CD8-positive, alpha-beta memory T cell (primary cell): ENCODE results near the gene TJP2. TPM values are rescaled to one million over a fixed set of nuclear protein-coding genes. Genes with fewer than 3 reads are reported as not detected.

Source experiments
- CTCF ChIA-PET: fragments of 350-600 bp; sonication (Branson Sonifier 250); formaldehyde crosslinking; loops from one replicate; lab custom pipeline; 2021; ENCODE audit warnings: antibody characterized with exemption; lab: Charles Lee
- POLR2A ChIA-PET: fragments of 350-600 bp; sonication (Branson Sonifier 250); formaldehyde crosslinking; loops from one replicate; lab custom pipeline; 2021; ENCODE audit warnings: antibody characterized with exemption; lab: Charles Lee
- DNase-seq, 5 donors: peaks; one replicate each; pipeline versions ENCODE4 v3.0.0 to v3.0.0-alpha.2; 2020 to 2022; ENCODE audit warnings: mixed read lengths in 1 of 5
- H3K27ac ChIP-seq: one replicate; pipeline ENCODE4 v1.7.0; 2013; ENCODE audit warnings: low read depth, mild to moderate bottlenecking, low read length, moderate library complexity
- H3K27me3 ChIP-seq: 2 replicates; pipeline ENCODE4 v1.7.0; 2013; ENCODE audit warnings: low read length, mild to moderate bottlenecking; ENCODE audit not compliant: insufficient read depth, poor library complexity, severe bottlenecking
- H3K36me3 ChIP-seq: 2 replicates; pipeline ENCODE4 v1.7.0; 2013; ENCODE audit warnings: mild to moderate bottlenecking, low read length, moderate library complexity; ENCODE audit not compliant: insufficient read depth
- H3K4me1 ChIP-seq: 2 replicates; pipeline ENCODE4 v1.7.0; 2013; ENCODE audit warnings: mild to moderate bottlenecking, low read length, moderate library complexity; ENCODE audit not compliant: insufficient read depth
- H3K4me3 ChIP-seq: 2 replicates; pipeline ENCODE4 v1.7.0; 2013; ENCODE audit warnings: mild to moderate bottlenecking, low read length
- H3K9me3 ChIP-seq: 2 replicates; pipeline ENCODE4 v1.7.0; 2013; ENCODE audit warnings: mild to moderate bottlenecking, low read length
- H3K27ac Mint-ChIP-seq, 8 donors: one replicate each; pipeline ENCODE4 v1.8.0; 2020 to 2021; ENCODE audit warnings: mixed read lengths in 8 of 8, mild to moderate bottlenecking in 6 of 8, inconsistent platforms in 3 of 8, moderate library complexity in 3 of 8
- H3K27me3 Mint-ChIP-seq, 2 donors: one replicate each; pipeline ENCODE4 v1.8.0; 2020 to 2021; ENCODE audit warnings: mixed read lengths in 2 of 2, mild to moderate bottlenecking in 1 of 2, moderate library complexity in 1 of 2
- H3K36me3 Mint-ChIP-seq, 3 donors: one replicate each; pipeline ENCODE4 v1.8.0; 2020 to 2021; ENCODE audit warnings: mixed read lengths in 3 of 3, inconsistent platforms in 1 of 3, mild to moderate bottlenecking in 1 of 3
- H3K4me1 Mint-ChIP-seq, 3 donors: one replicate each; pipeline ENCODE4 v1.8.0; 2020 to 2021; ENCODE audit warnings: mixed read lengths in 3 of 3, inconsistent platforms in 1 of 3, mild to moderate bottlenecking in 1 of 3
- H3K4me3 Mint-ChIP-seq, 7 donors: one replicate each; pipeline ENCODE4 v1.8.0; 2020 to 2021; ENCODE audit warnings: mixed read lengths in 7 of 7, mild to moderate bottlenecking in 6 of 7, moderate library complexity in 4 of 7, inconsistent platforms in 2 of 7
- H3K9me3 Mint-ChIP-seq, 5 donors: one replicate each; pipeline ENCODE4 v1.8.0; 2020 to 2022; ENCODE audit warnings: mixed read lengths in 5 of 5, mild to moderate bottlenecking in 3 of 5, moderate library complexity in 2 of 5, inconsistent platforms in 1 of 5
- polyA plus RNA-seq: library from polyadenylated mRNA; unstranded; fragments of 300-500 nt; fragmentation: Illumina TruSeq; gene quantifications from one replicate; pipeline ENCODE4 v1.2.3, GENCODE V29; 2021
- total RNA-seq, 2 experiments: library from RNA; stranded (reverse); gene quantifications; one replicate each; pipeline ENCODE4 v1.2.3, GENCODE V29; 2021

Gene TJP2
- total and polyA plus RNA-seq, 3 experiments from 2014 or later = 2.1 to 20.8 (median 19.7) TPM

GRCh38 chr9:69221036-69221435, 47.0 kb downstream of the TJP2 start:
- Histone ChIP-seq H3K4me1 (no peaks in the 10 kb centered on the region), H3K27me3 (no peaks in the 10 kb centered on the region), H3K4me3 (no peak overlapping the region), H3K9me3 (no peaks in the 10 kb centered on the region), H3K27ac (no peak overlapping the region), H3K36me3 (no peaks in the 10 kb centered on the region)
- Mint-ChIP-seq H3K4me1 (no peaks in the 10 kb centered on the region), H3K4me3 (no peak overlapping the region), H3K27me3 (no peaks in the 10 kb centered on the region), H3K27ac (no peak overlapping the region), H3K36me3 (peaks cover 0 to 8% (median 7%) of the 10 kb centered on the region in 3 donors), H3K9me3 (no peaks in the 10 kb centered on the region)
- ChIA-PET CTCF (no interaction called here), POLR2A (no interaction called here)
- no peak for DNase-seq

GRCh38 chr9:69222970-69223369, 48.9 kb downstream of the TJP2 start:
- Histone ChIP-seq H3K36me3 (no peaks in the 10 kb centered on the region), H3K9me3 (no peaks in the 10 kb centered on the region), H3K27me3 (no peaks in the 10 kb centered on the region), H3K4me3 (no peak overlapping the region), H3K27ac (no peak overlapping the region), H3K4me1 (no peaks in the 10 kb centered on the region)
- DNase-seq = no peak
- H3K4me1 Mint-ChIP-seq = no peaks in the 10 kb centered on the region
- H3K4me3 Mint-ChIP-seq = no peak overlapping the region
- no peak overlapping the region for H3K27ac Mint-ChIP-seq
- ChIA-PET CTCF (interaction anchor here (1.0 kb wide), 1 partner anchor 9 kb away, joined by 3 read pairs; no protein-coding TSS in a partner anchor), POLR2A (no interaction called here)
- no peaks in the 10 kb centered on the region for H3K9me3 Mint-ChIP-seq
- peaks cover 0 to 10% (median 8%) of the 10 kb centered on the region in 3 donors for H3K36me3 Mint-ChIP-seq
- no peaks in the 10 kb centered on the region for H3K27me3 Mint-ChIP-seq

GRCh38 chr9:69223605-69224004, 49.5 kb downstream of the TJP2 start:
- Histone ChIP-seq H3K4me3 (no peak overlapping the region), H3K9me3 (no peaks in the 10 kb centered on the region), H3K4me1 (no peaks in the 10 kb centered on the region), H3K27me3 (no peaks in the 10 kb centered on the region), H3K27ac (no peak overlapping the region), H3K36me3 (no peaks in the 10 kb centered on the region)
- CTCF ChIA-PET = interaction anchor here (1.0 kb wide), 1 partner anchor 9 kb away, joined by 3 read pairs; no protein-coding TSS in a partner anchor
- no peak for DNase-seq
- Mint-ChIP-seq H3K9me3 (no peaks in the 10 kb centered on the region), H3K4me1 (no peaks in the 10 kb centered on the region), H3K27ac (no peak overlapping the region), H3K36me3 (peaks cover 0 to 12% (median 8%) of the 10 kb centered on the region in 3 donors), H3K27me3 (no peaks in the 10 kb centered on the region), H3K4me3 (no peak overlapping the region)
- POLR2A ChIA-PET = no interaction called here

- peaks cover 0 to 17% (median 8%) of the 10 kb centered on the region in 3 donors for H3K36me3 Mint-ChIP-seq
- no peak overlapping the region for H3K27ac ChIP-seq
- no peak overlapping the region for H3K4me3 ChIP-seq
- ChIA-PET CTCF (no interaction called here), POLR2A (no interaction called here)
- H3K27me3 Mint-ChIP-seq = no peaks in the 10 kb centered on the region
- H3K27ac Mint-ChIP-seq = no peak overlapping the region
- H3K36me3 ChIP-seq = no peaks in the 10 kb centered on the region
- no peaks in the 10 kb centered on the region for H3K4me1 Mint-ChIP-seq
- H3K9me3 Mint-ChIP-seq = no peaks in the 10 kb centered on the region
- no peak overlapping the region for H3K4me3 Mint-ChIP-seq
- no peak for DNase-seq
- no peaks in the 10 kb centered on the region for H3K9me3 ChIP-seq
- no peaks in the 10 kb centered on the region for H3K27me3 ChIP-seq
- H3K4me1 ChIP-seq = no peaks in the 10 kb centered on the region
Measured at GRCh38 chr9:69229367-69229766, 55.3 kb downstream of the TJP2 start.

- H3K27ac ChIP-seq = no peak overlapping the region
- H3K9me3 ChIP-seq = no peaks in the 10 kb centered on the region
- H3K4me1 ChIP-seq = no peaks in the 10 kb centered on the region
- Mint-ChIP-seq H3K27me3 (no peaks in the 10 kb centered on the region), H3K9me3 (no peaks in the 10 kb centered on the region), H3K36me3 (peaks cover 0 to 13% (median 1%) of the 10 kb centered on the region in 3 donors), H3K4me3 (no peak overlapping the region), H3K27ac (peak overlapping the region in 1 of 8 donors; percentile 17), H3K4me1 (no peaks in the 10 kb centered on the region)
- ChIA-PET CTCF (no interaction called here), POLR2A (no interaction called here)
- H3K27me3 ChIP-seq = no peaks in the 10 kb centered on the region
- no peak for DNase-seq
- no peak overlapping the region for H3K4me3 ChIP-seq
- no peaks in the 10 kb centered on the region for H3K36me3 ChIP-seq
Measured at GRCh38 chr9:69232135-69232534, 58.1 kb downstream of the TJP2 start.

GRCh38 chr9:69234683-69235082, 60.6 kb downstream of the TJP2 start:
- no peaks in the 10 kb centered on the region for H3K27me3 Mint-ChIP-seq
- ChIA-PET POLR2A (no interaction called here), CTCF (no interaction called here)
- peaks cover 5 to 11% (median 8%) of the 10 kb centered on the region in 3 donors for H3K36me3 Mint-ChIP-seq
- Histone ChIP-seq H3K27me3 (no peaks in the 10 kb centered on the region), H3K36me3 (no peaks in the 10 kb centered on the region), H3K4me1 (no peaks in the 10 kb centered on the region), H3K27ac (no peak overlapping the region), H3K9me3 (no peaks in the 10 kb centered on the region), H3K4me3 (no peak overlapping the region)
- no peaks in the 10 kb centered on the region for H3K9me3 Mint-ChIP-seq
- H3K4me3 Mint-ChIP-seq = no peak overlapping the region
- H3K27ac Mint-ChIP-seq = peak overlapping the region in 1 of 8 donors; percentile 54
- no peak for DNase-seq
- no peaks in the 10 kb centered on the region for H3K4me1 Mint-ChIP-seq

GRCh38 chr9:69236188-69236587, 62.1 kb downstream of the TJP2 start:
- CTCF ChIA-PET = no interaction called here
- no peak overlapping the region for H3K27ac ChIP-seq

GRCh38 chr9:69237702-69238295, 63.7 kb downstream of the TJP2 start:
- no peak overlapping the region for H3K4me3 ChIP-seq
- DNase-seq = no peak
- H3K36me3 Mint-ChIP-seq = peaks cover 5 to 14% (median 8%) of the 10 kb centered on the region in 3 donors
- H3K27ac ChIP-seq = no peak overlapping the region
- H3K27me3 ChIP-seq = no peaks in the 10 kb centered on the region
- no peak overlapping the region for H3K27ac Mint-ChIP-seq
- H3K27me3 Mint-ChIP-seq = no peaks in the 10 kb centered on the region
- no peaks in the 10 kb centered on the region for H3K36me3 ChIP-seq
- ChIA-PET POLR2A (no interaction called here), CTCF (no interaction called here)
- no peaks in the 10 kb centered on the region for H3K4me1 ChIP-seq
- H3K9me3 ChIP-seq = no peaks in the 10 kb centered on the region
- no peak overlapping the region for H3K4me3 Mint-ChIP-seq
- no peaks in the 10 kb centered on the region for H3K4me1 Mint-ChIP-seq
- no peaks in the 10 kb centered on the region for H3K9me3 Mint-ChIP-seq

More at GRCh38 chr9:69236188-69236587, 62.1 kb downstream of the TJP2 start:
- POLR2A ChIA-PET = no interaction called here
- H3K27ac Mint-ChIP-seq = no peak overlapping the region
- peaks cover 5 to 11% (median 8%) of the 10 kb centered on the region in 3 donors for H3K36me3 Mint-ChIP-seq
- H3K4me1 Mint-ChIP-seq = no peaks in the 10 kb centered on the region
- H3K4me3 ChIP-seq = no peak overlapping the region
- no peaks in the 10 kb centered on the region for H3K9me3 Mint-ChIP-seq
- no peaks in the 10 kb centered on the region for H3K27me3 ChIP-seq
- no peak overlapping the region for H3K4me3 Mint-ChIP-seq
- no peaks in the 10 kb centered on the region for H3K27me3 Mint-ChIP-seq
- H3K36me3 ChIP-seq = no peaks in the 10 kb centered on the region
- DNase-seq = no peak
- no peaks in the 10 kb centered on the region for H3K9me3 ChIP-seq
- no peaks in the 10 kb centered on the region for H3K4me1 ChIP-seq
